GM18868 (cell line): ENCODE measurements around the gene SIK2.
"Not testable (repeated sequence)": the region's sequence is repeated elsewhere in the genome, so short reads cannot be mapped to it uniquely, and the experiment has no call there.

Experiments used
- ATAC-seq: cut with Tn5 transposase; IDR thresholded peaks from one replicate; pipeline ENCODE4 v1.9.1; 2021; ENCODE audit warnings: mild to moderate bottlenecking, moderate library complexity; ENCODE audit not compliant: unreplicated experiment

SIK2 gene

DNA sequence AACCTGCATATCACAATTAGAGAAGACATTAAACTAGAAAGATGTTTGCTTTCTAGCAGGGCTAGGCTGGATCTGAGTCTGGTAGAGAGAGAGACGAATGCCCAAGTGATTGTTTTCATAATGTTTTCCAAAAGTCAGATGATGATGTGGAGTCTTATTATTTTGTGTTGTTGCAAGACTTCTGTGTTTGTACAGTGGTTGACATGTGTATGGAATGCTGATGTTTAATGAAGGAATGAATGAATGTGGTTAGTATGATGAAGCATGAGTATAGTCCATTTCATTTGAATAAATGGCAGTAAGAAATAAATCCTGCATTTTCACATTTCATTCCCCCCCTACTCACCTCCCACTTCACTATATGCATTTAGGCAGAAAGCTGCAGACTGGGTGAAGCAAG, 94.3 kb downstream of the SIK2 start:
- ATAC-seq = no peak

DNA sequence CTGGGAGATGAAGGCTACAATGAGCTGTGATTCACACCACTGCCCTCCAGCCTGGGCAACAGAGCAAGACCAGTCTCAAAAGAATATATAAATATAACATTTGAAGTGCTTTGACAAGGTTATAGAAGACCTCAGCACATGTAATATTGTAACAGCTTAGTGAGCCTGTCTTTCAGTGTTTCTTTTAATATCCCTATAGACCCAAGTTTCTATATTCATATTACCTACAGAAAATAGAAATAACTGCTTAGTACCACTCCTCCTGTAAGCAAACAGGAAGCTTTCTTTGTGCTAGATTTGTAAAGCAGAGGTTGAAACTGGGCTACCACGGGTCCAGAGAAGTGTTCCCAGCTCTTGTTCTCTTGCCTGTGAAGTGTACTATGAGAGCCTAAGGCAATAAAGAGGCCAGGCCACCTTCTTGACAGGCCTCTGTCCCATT, 95.7 kb downstream of the SIK2 start:
- ATAC-seq = peak; percentile 77

DNA sequence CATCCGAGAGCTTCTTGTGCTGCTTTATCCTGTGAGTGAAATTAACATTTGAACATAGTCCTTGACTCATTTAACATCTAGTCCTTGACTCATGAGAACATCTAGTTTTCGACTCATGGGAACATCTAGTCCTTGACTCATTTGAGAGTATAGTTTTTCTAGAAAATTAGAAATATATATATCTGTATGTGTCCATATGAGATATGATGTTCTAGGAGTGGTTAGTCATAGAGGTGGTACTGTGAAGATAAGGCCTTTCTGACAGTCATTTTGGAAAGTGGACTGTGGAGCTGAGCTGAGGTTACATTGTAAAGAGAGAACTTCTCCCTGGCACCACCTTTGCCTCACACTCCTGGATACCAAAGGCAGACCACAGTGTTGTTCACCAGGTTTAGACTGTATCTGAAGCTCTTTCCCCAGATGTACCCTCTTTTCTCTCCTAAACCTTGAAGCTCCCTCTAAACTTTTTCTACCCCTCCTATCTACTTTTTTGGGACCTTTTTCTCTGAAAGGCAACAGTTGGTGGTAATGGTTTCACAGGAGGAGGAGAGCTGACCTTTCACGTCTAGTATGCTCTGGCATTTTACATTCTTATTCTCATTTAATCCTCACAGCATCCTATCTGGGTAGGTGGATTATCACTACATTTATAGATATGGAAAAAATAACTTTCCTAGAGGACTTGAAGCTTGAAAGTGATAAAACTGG, 96.8 kb downstream of the SIK2 start:
- no peak for ATAC-seq

DNA sequence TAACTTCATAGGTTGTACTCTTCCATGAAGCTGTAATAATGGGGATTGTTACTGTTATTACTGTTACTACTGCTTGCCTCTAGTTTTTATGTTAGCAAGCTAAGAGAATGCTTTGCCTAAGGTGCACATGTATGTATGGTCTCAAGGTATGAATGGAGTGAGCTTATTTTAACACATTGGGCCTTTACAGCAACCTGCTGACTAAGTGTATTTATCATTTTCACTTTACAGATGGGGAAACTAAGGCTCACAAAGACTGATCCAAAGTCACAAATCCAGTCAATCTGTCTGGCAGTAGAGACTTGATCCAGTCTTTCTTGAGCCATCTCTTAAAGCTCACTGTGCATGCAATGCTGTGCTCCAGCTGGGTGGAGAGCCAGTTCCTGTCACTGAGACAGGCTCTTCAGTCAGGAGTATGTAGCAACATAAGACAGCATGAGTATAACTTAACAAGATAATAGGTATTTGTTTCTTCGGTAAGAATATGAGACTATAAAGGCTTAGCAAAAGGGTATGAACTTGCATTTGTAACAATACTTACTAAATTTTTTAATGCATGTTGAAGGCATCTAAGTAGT, 97.4 kb downstream of the SIK2 start:
- no peak for ATAC-seq

DNA sequence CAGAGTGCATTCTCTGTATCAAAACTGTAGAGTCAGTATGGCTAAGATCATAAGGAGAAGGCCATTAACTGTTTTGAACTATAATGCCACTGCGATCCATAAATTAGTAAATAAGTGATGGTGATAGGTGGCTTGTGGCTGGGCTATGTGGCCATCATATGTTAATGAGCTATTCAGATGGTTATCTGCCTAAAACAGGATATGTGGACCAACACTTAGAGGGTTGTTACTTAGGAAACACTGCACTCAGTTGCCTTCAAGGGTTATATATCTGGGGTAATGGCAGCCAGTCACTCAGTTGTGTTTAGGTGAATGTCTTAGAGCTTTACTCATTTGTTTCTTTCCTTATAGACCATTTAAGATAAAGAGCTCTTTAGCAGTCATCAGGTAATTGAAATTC, 97.9 kb downstream of the SIK2 start:
- ATAC-seq = no peak

DNA sequence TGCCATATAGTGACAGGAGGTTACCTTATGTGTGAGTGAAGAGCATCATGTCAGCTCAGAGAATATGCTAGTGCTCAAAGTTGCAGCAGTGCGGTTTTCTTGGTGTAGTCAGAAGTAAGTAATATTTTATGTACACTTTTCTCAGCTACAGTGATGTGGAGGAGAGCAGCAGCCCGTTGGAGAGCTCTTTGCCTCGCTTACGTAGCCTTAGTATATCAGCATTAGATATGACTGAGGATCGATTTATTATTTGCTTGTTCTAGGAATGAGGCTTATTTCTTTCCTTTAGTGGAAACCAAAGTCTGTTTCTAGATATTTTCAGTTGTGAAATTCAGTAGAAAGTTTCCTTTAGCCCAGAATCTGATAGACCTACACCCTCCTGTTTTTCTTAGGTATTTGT, 100.4 kb downstream of the SIK2 start:
- ATAC-seq = no peak

DNA sequence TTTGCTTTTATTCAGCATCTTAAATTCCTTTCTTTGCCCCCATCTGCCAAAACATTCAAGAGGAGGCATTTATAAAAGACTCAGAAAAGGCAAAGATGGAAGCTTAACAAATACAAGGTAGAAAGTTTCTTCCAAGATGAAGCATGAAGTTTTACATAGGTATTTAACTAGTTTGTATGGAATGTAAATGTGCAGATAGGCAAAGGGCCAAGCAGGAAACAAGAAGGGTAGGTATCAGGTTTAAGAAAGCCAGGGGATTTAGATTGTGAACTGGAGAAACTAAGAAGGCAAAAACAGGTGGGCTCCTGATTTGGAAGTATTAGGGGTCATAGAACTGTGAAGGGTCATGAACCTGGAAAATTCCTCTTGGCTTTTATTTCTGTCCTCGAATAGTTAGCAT, 101.3 kb downstream of the SIK2 start:
- ATAC-seq = no peak

DNA sequence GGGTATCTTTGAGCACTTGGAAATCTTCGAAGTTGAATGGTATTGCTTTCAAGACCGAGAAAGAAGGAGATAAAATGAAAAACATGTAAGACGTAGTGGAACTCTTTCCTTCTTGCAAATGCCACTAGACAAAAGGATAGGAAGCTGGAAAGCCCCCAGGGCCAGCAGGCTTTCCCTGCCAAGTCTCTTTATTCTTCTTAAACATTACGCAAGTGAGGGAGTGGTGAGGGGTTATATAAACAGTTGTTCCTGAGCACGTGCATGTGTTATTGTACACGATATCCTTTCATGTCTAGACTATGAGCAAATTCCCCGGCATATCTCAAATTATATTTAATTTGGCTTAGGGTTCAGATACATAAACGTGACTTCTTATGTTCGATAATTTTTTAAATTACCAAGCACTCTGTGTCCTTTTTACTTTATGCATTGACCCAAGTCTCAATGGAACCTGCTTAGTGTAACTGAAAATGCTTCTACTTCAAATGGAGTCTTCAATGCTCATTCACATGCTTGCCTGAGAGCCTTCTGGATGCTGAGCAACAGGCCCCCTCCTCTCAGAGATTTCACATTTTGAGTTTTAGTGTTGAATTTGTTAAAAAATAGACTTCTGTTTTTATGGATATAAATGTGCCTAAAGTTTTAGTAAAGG, 104.9 kb downstream of the SIK2 start:
- ATAC-seq = no peak

DNA sequence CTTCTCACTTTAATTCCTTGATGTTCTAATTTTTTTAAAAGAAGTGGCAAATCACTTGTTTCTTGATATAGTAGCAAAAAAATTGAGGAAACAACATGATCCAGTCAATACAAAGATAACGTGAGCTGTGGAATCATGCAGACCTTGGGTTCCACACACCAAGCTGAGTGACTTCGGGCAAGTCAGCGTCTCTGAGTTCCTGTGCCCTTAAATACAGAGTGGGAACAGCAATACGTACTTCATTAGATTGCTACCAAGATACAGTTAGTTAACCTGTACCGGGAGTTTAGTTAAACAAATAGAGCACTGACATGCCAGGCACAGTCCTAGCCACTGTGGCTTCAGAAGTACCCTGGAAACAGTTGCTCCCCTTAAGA, 105.4 kb downstream of the SIK2 start:
- ATAC-seq = no peak

DNA sequence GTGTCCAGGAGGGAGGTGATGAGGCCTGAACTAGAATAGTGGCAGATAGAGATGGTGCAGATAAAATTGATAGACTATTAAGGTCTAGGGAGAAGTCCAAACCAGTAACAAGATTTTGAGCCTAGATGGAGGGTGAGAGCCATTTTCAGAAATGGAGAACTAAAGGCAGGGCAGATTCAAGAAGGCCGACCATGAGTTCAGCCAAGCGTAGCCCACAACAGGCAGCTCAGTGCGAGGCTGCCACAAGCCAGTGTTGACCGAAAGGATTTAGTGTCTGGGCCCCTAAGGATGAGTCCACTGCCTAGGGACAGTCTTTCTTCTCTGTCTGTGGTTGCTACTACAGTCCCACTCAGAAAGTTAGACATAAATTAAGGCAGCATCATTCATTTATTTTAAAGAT, 112.3 kb downstream of the SIK2 start:
- peak; percentile 57 for ATAC-seq

DNA sequence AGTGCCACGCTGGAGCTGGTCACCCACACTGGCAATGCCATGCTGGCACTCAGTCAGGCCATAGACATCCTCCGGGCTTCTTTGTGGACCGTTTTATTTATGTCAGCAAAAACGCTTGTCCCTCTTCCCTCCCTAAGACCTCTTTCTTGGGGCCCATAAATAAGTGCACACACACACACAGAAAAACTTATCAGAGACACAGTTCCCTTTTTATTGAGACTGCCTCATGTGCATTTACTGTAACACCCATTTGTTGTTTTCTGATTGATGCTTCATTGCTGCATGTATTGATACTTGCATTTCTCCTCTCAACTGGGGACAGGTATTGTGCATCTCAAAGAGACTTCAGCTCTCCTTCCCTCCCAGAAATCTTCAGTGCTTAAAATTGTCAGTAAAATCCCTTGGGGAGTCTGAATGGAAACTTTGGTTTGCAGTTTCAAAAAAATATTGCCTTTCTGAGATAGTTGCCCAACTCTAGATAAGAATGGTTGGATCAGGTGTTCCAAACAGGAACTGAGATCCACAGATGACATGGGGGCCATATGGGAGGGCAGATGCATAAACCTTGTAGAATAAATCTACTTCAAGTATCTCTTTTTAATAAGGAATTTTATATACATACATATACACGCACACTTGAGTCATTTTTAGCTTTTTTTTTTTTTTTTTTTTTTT, 113.0 kb downstream of the SIK2 start:
- ATAC-seq = no peak

DNA sequence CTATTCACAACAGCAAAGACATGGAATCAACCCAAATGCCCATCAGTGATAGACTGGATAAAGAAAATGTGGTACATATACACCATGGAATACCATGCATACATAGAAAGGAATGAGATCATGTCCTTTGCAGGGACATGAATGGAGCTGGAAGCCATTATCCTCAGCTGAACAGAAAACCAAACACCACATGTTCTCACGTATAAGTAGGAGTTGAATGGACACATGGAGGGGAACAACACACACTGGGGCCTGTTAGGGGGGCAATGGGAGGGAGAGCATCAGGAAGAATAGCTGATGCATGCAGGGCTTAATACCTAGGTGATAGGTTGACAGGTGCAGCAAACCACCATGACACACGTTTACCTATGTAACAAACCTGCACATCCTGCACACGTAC, 115.4 kb downstream of the SIK2 start:
- ATAC-seq = not testable (repeated sequence)

DNA sequence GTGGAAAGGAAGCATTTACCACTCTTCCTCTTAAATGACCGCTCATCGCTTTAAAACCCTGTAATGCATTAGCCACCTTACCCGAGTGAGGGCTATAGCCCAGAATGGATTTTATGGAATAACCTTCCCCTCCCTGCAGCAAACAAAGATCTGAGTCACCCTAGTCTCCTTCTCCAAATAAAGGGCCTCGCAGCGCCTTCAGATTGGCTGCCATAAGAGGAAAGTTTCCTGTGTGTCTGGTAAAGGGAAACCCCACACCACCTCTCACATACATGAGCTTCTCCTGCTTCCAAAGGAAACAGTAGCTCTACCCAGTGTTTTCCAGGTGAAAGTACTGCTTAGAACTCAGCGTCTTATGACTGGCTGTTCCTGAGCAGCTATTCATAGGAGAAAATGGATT, 116.2 kb downstream of the SIK2 start:
- no peak for ATAC-seq

DNA sequence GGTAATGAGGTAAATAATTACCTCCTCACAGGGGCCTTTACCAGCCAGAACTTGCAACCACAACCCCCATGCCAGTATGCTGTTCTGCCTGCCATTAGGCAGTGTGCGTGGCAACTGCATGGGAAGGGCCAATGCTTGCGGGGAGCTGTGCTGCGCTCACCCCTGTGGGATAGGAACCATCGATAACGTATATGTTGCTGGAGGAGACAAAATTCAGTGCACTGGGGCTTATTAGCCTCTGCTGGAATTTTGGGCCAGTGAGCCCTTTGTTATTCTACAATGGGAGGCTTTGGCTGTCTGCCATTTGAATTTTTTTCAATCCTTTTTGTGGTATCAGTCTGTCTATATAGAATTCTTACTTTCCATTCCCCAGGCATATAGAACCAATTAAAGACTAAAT, 116.6 kb downstream of the SIK2 start:
- no peak for ATAC-seq

DNA sequence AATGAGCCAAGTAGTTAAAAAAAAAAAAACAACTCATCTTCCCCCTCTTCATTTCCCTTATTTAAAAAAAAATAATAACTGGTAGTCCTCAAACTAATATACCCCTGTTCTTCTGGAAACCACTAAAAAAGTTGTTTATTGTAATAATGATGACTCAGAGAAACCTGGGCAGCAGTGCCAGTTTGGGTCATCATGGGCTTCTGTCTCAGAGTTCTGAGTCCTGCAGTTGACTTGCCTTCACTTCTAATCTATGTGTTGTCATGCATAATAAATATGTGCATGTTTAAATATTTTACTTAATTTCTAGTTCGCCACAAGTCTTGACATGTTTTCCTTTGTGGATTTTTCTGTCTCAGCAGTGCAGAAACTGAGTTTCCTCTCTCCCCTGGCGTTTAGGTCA, 117.1 kb downstream of the SIK2 start:
- ATAC-seq = no peak

DNA sequence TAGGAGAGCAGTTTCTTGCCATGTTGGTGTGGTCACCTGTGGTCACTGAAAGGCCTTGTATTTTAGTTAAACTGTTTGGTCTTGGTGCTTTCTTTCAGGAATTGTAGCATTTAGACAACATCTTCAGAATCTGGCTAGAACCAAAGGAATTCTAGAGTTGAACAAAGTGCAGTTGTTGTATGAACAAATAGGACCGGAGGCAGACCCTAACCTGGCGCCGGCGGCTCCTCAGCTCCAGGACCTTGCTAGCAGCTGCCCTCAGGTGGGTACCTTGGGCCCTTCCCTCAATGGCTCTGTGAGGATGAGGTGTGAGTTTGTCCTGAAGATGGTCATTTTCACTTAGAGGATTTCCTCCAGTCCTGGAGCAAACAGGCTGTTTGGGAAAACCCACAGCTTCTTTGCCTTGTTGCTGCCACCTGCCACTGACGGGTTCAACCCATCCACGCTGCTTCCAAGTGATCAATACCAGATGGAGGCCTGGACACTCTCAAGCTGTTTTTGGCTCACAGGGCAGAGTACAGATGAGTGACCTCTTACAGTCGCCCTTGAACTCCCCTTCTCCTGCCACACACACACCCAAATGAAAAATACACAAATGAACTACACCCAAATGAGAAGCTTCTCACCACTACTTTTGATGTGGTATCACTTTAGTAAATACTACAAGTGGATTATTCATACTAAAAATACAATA, 118.7 kb downstream of the SIK2 start:
- ATAC-seq = no peak

DNA sequence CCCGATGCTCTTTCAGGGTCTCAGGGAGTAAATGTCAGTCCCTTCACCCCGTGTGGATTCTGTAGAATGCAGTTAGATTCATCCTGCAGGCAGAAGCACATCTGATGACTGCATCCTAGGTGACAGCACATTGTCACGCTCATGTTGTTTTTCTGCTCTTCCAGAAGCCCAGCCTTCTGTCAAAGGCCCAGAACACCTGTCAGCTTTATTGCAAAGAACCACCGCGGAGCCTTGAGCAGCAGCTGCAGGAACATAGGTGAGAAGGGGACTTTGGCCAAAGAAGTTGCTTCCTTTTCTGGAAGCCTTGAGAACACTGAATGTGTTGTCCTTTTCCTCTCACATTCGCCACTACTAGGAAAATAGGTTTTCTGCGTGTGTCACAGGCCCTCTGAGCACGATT, 120.3 kb downstream of the SIK2 start:
- ATAC-seq = no peak

DNA sequence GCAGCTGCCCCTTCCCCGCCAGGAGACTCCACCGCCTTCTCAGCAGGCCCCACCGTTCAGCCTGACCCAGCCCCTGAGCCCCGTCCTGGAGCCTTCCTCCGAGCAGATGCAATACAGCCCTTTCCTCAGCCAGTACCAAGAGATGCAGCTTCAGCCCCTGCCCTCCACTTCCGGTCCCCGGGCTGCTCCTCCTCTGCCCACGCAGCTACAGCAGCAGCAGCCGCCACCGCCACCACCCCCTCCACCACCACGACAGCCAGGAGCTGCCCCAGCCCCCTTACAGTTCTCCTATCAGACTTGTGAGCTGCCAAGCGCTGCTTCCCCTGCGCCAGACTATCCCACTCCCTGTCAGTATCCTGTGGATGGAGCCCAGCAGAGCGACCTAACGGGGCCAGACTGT, 121.3 kb downstream of the SIK2 start:
- no peak for ATAC-seq

DNA sequence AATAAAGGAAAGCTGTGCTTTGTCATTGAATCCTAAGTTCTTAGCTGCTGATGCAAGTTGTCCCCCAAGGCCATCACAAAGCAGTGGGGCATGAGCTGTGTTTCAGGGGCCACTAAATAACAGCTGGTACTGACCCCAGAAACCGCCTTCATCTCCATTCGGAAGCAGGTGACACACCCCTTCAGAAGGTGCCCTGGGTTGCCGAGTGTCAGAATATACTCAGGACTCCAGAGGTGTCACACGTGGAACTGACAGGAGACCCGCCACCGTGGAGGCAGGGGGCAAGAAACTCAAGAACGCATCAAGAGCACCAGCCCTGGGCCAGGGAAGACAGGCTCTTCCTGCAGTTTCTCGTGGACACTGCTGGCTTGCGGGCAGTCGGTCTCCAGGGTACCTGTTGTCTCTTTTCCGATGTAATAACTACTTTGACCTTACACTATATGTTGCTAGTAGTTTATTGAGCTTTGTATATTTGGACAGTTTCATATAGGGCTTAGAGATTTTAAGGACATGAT, 122.4 kb downstream of the SIK2 start:
- no peak for ATAC-seq

DNA sequence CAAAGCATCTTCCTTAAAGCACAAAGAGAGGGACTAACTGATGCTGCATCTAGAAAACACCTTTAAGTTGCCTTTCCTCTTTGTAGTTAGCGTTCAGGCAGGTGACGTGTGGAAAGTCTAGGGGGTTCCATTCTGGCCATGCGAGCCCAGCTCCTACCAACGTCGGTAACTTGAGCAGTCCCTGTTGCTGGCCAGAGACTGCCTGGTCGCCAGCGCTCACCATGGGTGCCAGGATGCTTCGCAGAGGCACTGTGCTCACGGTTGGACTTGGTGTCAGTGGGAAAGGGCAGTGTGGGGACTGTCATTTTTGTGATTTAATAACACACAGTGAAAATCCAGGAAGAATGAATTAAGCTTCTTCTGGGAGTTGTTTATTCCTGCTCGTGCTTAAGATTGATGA, 123.4 kb downstream of the SIK2 start:
- ATAC-seq = no peak

DNA sequence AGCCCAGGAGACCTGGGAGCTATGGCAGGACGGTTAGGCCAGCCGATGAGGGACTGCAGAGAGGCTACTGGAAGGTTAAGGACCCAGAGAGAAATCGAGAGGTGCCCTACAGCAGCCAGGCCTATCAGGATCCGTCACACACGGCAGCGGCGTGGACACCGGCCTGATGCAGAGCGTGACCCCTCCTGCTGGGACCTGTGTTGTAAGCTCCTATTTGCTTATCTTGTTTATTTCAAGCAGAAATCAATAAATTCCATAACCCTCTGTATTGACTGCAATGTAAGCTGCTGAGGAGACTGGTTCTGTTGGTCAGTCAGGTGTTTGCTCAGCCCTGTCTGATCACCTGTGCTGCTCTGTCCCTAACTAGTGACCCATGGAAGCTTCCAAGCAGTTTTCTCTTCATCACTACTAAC, 124.1 kb downstream of the SIK2 start:
- no peak for ATAC-seq
